Measurements from ENCODE around the gene LYPD6B.

Gene LYPD6B

GRCh38 chr2:149038442-149039212 lies at the start of gene LYPD6B:
Gene LYPD6B, plus strand, starts transcription at chr2:149038699. Its CDS starts 92,250 bp downstream, at chr2:149130949.
- DNase-seq (ENCODE audit: low read depth in 1 of 2, low spot score in 1 of 2), result no peak

- no peak for DNase-seq (ENCODE audit: low read depth in 1 of 2, low spot score in 1 of 2)
Measured at GRCh38 chr2:148989882-148990493, 48.5 kb upstream of the LYPD6B start.

- DNase-seq (ENCODE audit: low read depth in 1 of 2, low spot score in 1 of 2), result no peak
Measured at GRCh38 chr2:148990968-148991367, 47.5 kb upstream of the LYPD6B start.

- DNase-seq (ENCODE audit: low read depth in 1 of 2, low spot score in 1 of 2), result no peak
Measured at GRCh38 chr2:148992448-148992847, 46.1 kb upstream of the LYPD6B start.

- no peak for DNase-seq (ENCODE audit: low read depth in 1 of 2, low spot score in 1 of 2)
Measured at GRCh38 chr2:148993351-148993750, 45.1 kb upstream of the LYPD6B start.

GRCh38 chr2:148994341-148994740 lies 44.2 kb upstream of the LYPD6B start:
- no peak for DNase-seq (ENCODE audit: low read depth in 1 of 2, low spot score in 1 of 2)

GRCh38 chr2:148996805-148997204 lies 41.7 kb upstream of the LYPD6B start:
- DNase-seq (ENCODE audit: low read depth in 1 of 2, low spot score in 1 of 2), result no peak

GRCh38 chr2:148998165-148998830 lies 40.2 kb upstream of the LYPD6B start:
- no peak for DNase-seq (ENCODE audit: low read depth in 1 of 2, low spot score in 1 of 2)

GRCh38 chr2:148998831-148999200 lies 39.7 kb upstream of the LYPD6B start:
- no peak for DNase-seq (ENCODE audit: low read depth in 1 of 2, low spot score in 1 of 2)

- no peak for DNase-seq (ENCODE audit: low read depth in 1 of 2, low spot score in 1 of 2)
Measured at GRCh38 chr2:148999451-148999921, 39.0 kb upstream of the LYPD6B start.

- DNase-seq (ENCODE audit: low read depth in 1 of 2, low spot score in 1 of 2), result no peak
Measured at GRCh38 chr2:149000158-149000938, 38.2 kb upstream of the LYPD6B start.

- DNase-seq (ENCODE audit: low read depth in 1 of 2, low spot score in 1 of 2), result no peak
Measured at GRCh38 chr2:149001496-149001895, 37.0 kb upstream of the LYPD6B start.

GRCh38 chr2:149002378-149002890 lies 36.1 kb upstream of the LYPD6B start:
- no peak for DNase-seq (ENCODE audit: low read depth in 1 of 2, low spot score in 1 of 2)

GRCh38 chr2:149002891-149003740 lies 35.4 kb upstream of the LYPD6B start:
- no peak for DNase-seq (ENCODE audit: low read depth in 1 of 2, low spot score in 1 of 2)

- no peak for DNase-seq (ENCODE audit: low read depth in 1 of 2, low spot score in 1 of 2)
Measured at GRCh38 chr2:149004836-149005235, 33.7 kb upstream of the LYPD6B start.

- no peak for DNase-seq (ENCODE audit: low read depth in 1 of 2, low spot score in 1 of 2)
Measured at GRCh38 chr2:149005471-149006077, 32.9 kb upstream of the LYPD6B start.

- DNase-seq (ENCODE audit: low read depth in 1 of 2, low spot score in 1 of 2), result no peak
Measured at GRCh38 chr2:149006883-149007543, 31.5 kb upstream of the LYPD6B start.

GRCh38 chr2:149008381-149008780 lies 30.1 kb upstream of the LYPD6B start:
- DNase-seq (ENCODE audit: low read depth in 1 of 2, low spot score in 1 of 2), result no peak
